Osteoblast (primary cell): ENCODE data around the gene SLC1A1. TPM values are rescaled to one million over a fixed set of nuclear protein-coding genes. Genes with fewer than 3 reads are reported as not detected.

Experiments
- DNase-seq: peaks from one replicate; pipeline ENCODE4 v3.0.0; 2011; ENCODE audit warnings: low spot score, mixed read lengths; ENCODE audit not compliant: insufficient read length; ENCODE audit errors: missing footprints
- H2AFZ ChIP-seq: 2 replicates; pipeline ENCODE4 v1.6.0; 2011; ENCODE audit warnings: mild to moderate bottlenecking, low read length
- H3K27ac ChIP-seq: 2 replicates; pipeline ENCODE4 v1.5.1; 2011; ENCODE audit warnings: mild to moderate bottlenecking, low read depth, low read length, moderate library complexity
- H3K27me3 ChIP-seq: 2 replicates; pipeline ENCODE4 v1.6.0; 2012; ENCODE audit warnings: mild to moderate bottlenecking, control low read depth, inconsistent platforms, low read length, moderate library complexity; ENCODE audit not compliant: insufficient read depth
- H3K36me3 ChIP-seq: 2 replicates; pipeline ENCODE4 v1.5.1; 2011; ENCODE audit warnings: mild to moderate bottlenecking, low read length, control low read depth, moderate library complexity; ENCODE audit not compliant: insufficient read depth
- H3K4me1 ChIP-seq: 2 replicates; pipeline ENCODE4 v1.5.1; 2011; ENCODE audit warnings: mild to moderate bottlenecking, low read length, control low read depth, moderate library complexity; ENCODE audit not compliant: insufficient read depth
- H3K4me2 ChIP-seq: 2 replicates; pipeline ENCODE4 v1.6.0; 2011; ENCODE audit warnings: mild to moderate bottlenecking, low read length; ENCODE audit not compliant: insufficient read depth
- H3K4me3 ChIP-seq: fragments of 200-600 bp; sonication (generic); 3 replicates; pipeline ENCODE4 v1.5.1; 2012; ENCODE audit warnings: mild to moderate bottlenecking, low read length, inconsistent platforms; ENCODE audit not compliant: insufficient read depth
- H3K79me2 ChIP-seq: 2 replicates; pipeline ENCODE4 v1.6.0; 2012; ENCODE audit warnings: mild to moderate bottlenecking, low read length, control low read depth, inconsistent platforms; ENCODE audit not compliant: insufficient read depth
- H3K9me3 ChIP-seq: 2 replicates; pipeline ENCODE4 v1.5.1; 2011; ENCODE audit warnings: low read depth, low read length, control low read depth
- H4K20me1 ChIP-seq: 2 replicates; pipeline ENCODE4 v1.6.0; 2012; ENCODE audit warnings: mild to moderate bottlenecking, low read length, control low read depth; ENCODE audit not compliant: insufficient read depth
- CTCF ChIP-seq: IDR thresholded peaks from 2 replicates; pipeline ENCODE4 v1.5.1; 2011; ENCODE audit warnings: mild to moderate bottlenecking, low read depth, low read length, moderate library complexity; ENCODE audit errors: extremely low read depth
- total RNA-seq: library from RNA; depleted of rRNA; stranded (reverse); fragments of >200 nt; gene quantifications from 2 replicates; pipeline ENCODE4 v1.2.3, GENCODE V29; 2012

The SLC1A1 gene
- total RNA-seq, 1 donor, result 25.7 TPM

DNA sequence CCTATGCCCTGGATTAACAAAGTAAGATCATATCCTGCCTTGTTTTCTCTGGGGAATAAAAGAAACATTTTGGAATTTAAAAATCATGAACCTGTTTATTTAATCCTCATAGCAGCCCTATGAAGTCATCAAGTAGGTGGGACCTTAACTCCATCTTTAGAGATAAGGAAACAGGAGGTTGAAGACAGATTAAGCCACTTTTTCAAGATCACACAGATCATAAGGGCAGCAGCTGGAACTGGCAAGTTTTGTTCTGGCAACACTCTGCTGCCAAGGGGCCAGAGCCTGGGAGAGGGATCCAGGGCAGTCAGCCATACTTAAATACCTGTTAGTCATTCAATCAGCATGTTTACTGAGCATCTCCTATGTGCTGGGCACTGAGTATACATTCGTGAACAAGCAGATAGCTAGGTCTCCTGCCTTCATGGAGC is 63.7 kb downstream of the SLC1A1 start:
- Histone ChIP-seq H3K9me3 (no peaks in the 10 kb centered on the region), H4K20me1 (peaks cover 3% of the 10 kb centered on the region), H3K27me3 (no peaks in the 10 kb centered on the region), H3K4me2 (no peak overlapping the region), H3K79me2 (no peaks in the 10 kb centered on the region), H2AFZ (no peak overlapping the region), H3K4me3 (no peak overlapping the region), H3K27ac (peak overlapping the region; percentile 2), H3K4me1 (peaks cover 23% of the 10 kb centered on the region), H3K36me3 (no peaks in the 10 kb centered on the region)
- no peak for TF ChIP-seq CTCF
- DNase-seq, result no peak

DNA sequence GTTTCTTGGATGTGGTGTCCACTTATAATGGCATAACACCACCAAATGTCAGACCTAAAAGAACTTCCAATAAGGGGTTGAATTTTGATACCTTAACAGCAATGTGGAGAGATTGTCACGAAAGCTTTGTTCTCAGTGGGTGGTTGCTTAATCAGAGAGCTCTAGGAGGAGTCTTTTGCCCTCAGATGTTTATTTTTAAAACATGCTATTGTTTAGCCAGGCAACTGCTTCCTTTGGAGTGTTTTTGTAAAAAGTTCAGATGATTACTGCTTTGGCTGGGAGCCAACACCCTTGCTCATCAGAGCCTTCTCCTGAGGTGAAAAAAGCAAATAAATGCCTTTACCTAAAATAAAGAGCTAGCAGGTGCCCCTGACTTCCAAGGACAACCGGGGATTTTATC is 65.0 kb downstream of the SLC1A1 start:
- no peak for DNase-seq
- Histone ChIP-seq H3K27ac (no peak overlapping the region), H3K79me2 (no peaks in the 10 kb centered on the region), H3K4me3 (no peak overlapping the region), H3K9me3 (no peaks in the 10 kb centered on the region), H3K27me3 (no peaks in the 10 kb centered on the region), H3K4me1 (peaks cover 14% of the 10 kb centered on the region), H2AFZ (no peak overlapping the region), H3K4me2 (no peak overlapping the region), H3K36me3 (no peaks in the 10 kb centered on the region), H4K20me1 (peaks cover 3% of the 10 kb centered on the region)
- TF ChIP-seq CTCF, result no peak

- Histone ChIP-seq H4K20me1 (peaks cover 3% of the 10 kb centered on the region), H3K4me3 (no peak overlapping the region), H3K27me3 (no peaks in the 10 kb centered on the region), H3K9me3 (no peaks in the 10 kb centered on the region), H3K4me1 (peaks cover 12% of the 10 kb centered on the region), H2AFZ (no peak overlapping the region), H3K79me2 (no peaks in the 10 kb centered on the region), H3K27ac (no peak overlapping the region), H3K36me3 (no peaks in the 10 kb centered on the region), H3K4me2 (no peak overlapping the region)
- TF ChIP-seq CTCF, result no peak
- no peak for DNase-seq
Observed at GRCh38 chr9:4558371-4558998, 68.2 kb downstream of the SLC1A1 start.

DNA sequence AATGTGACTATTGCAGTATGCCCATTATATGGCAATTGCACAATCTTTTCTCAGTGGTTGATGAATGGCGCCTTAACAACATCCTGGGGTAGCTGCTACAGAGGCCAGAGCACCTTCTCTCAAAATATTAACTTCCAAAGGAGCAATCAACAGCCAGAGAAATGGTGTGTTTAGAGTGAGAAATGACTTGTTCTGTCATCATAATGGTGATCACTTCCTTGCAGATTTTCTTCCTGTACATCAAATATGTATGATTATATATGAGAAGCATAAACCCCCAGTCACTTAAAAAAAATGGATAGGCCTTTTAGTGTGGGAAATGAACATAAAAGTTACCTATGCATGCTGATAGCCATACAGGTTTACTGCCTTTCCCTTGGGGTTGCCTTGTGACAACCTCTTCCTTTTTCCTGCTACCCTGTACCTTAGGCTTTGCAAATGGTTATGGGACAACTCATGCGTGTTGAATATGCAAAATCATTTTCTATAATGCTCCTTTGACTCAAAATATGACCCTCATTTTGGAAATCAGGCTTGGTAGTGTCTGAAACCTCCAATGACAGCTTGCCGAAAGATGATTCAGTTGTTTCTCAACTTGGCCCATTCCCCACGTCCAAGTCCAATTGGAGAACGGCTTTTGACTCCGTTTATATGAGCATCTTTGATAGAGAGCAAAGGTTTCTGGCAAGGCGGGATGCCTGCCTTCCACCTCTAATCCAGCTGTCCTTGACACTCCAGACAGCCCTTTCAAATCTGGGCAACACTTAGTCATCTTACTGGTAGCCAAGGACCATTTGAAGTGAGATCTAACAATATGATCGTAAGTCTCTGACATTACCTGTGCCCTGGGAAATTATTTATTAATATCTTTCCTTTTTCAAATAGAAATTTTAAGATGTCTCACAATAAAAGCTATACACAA is 69.3 kb downstream of the SLC1A1 start:
- no peak overlapping the region for H2AFZ ChIP-seq
- peaks cover 3% of the 10 kb centered on the region for H4K20me1 ChIP-seq
- no peak overlapping the region for H3K4me3 ChIP-seq
- no peaks in the 10 kb centered on the region for H3K9me3 ChIP-seq
- no peaks in the 10 kb centered on the region for H3K79me2 ChIP-seq
- TF ChIP-seq CTCF, result no peak
- no peak overlapping the region for H3K4me2 ChIP-seq
- H3K27me3 ChIP-seq, result no peaks in the 10 kb centered on the region
- DNase-seq, result no peak
- no peaks in the 10 kb centered on the region for H3K36me3 ChIP-seq
- no peak overlapping the region for H3K27ac ChIP-seq
- peaks cover 9% of the 10 kb centered on the region for H3K4me1 ChIP-seq
